ENCODE measurements around the gene CHRNA4. TPM values are rescaled to one million over a fixed set of nuclear protein-coding genes. Genes with fewer than 3 reads are reported as not detected.

The CHRNA4 gene
- total and polyA plus RNA-seq, 10 of the 15 experiments (the other 5 are each of a cell fraction or from before 2014, with no cell fraction given): 0.04 to 0.41 (median 0.06) TPM; not detected in 5

DNA sequence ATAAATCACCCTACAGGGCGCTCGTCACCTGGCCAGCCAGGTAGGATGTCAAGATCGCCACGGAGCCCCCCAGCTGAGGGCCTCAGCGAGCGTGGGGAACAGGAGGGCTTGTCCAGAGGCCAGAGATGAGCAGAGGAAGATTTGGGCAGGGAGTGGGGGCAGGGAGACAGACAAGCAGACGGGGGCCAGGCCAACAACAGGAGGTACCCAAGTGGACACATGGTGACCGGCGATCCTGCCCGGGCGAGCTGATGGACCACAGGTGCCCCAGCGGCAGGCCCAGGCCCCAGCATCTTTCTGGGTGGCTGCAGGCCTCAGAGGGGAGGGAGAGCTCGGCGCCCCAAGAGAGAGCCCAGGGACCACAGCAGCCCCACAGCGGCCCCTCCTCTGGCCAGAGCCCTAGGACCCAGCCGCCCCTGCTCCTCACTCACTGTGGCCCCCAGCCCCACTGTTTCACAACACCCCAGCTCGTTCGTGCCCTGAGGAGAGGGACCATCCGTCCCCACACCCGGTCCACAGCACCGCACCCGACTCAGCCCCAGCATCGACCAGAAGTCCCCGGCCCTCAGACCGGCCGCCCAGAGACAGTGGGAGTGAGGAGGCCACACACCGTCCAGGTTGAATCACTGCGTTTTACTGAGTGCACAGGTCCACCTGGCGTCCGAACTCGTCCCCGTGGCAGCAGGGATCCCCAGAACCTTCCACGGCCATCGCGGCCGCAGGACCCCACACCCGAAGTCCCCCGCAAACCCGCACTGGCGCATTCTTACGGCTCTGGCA is 38.6 kb upstream of the CHRNA4 start:
- ChIA-PET POLR2A (no interaction called here), RAD21 (ENCODE audit: unreplicated experiment) (no interaction called here), CTCF (no interaction called here), SMC1A (ENCODE audit: uncharacterized antibody, unreplicated experiment) (no interaction called here)
- in situ Hi-C loops (cut with MboI): no loop called here
- ATAC-seq (no peak), DNase-seq (ENCODE audit: low read depth, low spot score) (no peak), FAIRE-seq (no peak)
- BruUV-seq (replicated peaks): no TSS peak
- H3K79me2 ChIP-seq (ENCODE audit: control insufficient read depth, insufficient read depth, low read length): no peaks in the 10 kb centered on the region
- no peaks in the 10 kb centered on the region for H3K27me3 ChIP-seq (replicated peaks in 1 of 2; ENCODE audit: control insufficient read depth in 2 of 2, insufficient read depth in 2 of 2, low read length in 1 of 2)
- no peak overlapping the region for H3K4me2 ChIP-seq (ENCODE audit: control insufficient read depth, insufficient read depth)
- H3K9me3 ChIP-seq (replicated peaks; ENCODE audit: control insufficient read depth, insufficient read depth, low read length): no peaks in the 10 kb centered on the region
- no peak for TF ChIP-seq KAT2A (conservative IDR thresholded peaks at IDR 0.05; ENCODE audit: control insufficient read depth, low read depth, low read length)
- TF ChIP-seq, protein P1, sequence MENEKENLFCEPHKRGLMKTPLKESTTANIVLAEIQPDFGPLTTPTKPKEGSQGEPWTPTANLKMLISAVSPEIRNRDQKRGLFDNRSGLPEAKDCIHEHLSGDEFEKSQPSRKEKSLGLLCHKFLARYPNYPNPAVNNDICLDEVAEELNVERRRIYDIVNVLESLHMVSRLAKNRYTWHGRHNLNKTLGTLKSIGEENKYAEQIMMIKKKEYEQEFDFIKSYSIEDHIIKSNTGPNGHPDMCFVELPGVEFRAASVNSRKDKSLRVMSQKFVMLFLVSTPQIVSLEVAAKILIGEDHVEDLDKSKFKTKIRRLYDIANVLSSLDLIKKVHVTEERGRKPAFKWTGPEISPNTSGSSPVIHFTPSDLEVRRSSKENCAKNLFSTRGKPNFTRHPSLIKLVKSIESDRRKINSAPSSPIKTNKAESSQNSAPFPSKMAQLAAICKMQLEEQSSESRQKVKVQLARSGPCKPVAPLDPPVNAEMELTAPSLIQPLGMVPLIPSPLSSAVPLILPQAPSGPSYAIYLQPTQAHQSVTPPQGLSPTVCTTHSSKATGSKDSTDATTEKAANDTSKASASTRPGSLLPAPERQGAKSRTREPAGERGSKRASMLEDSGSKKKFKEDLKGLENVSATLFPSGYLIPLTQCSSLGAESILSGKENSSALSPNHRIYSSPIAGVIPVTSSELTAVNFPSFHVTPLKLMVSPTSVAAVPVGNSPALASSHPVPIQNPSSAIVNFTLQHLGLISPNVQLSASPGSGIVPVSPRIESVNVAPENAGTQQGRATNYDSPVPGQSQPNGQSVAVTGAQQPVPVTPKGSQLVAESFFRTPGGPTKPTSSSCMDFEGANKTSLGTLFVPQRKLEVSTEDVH (IDR thresholded peaks at IDR 0.05; ENCODE audit: low read depth, partially characterized antibody): no peak
- TF ChIP-seq RAD51 (IDR thresholded peaks at IDR 0.05): no peak
- TF ChIP-seq, protein P2, sequence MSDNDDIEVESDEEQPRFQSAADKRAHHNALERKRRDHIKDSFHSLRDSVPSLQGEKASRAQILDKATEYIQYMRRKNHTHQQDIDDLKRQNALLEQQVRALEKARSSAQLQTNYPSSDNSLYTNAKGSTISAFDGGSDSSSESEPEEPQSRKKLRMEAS (IDR thresholded peaks at IDR 0.05; ENCODE audit: low read depth, low read length): no peak
- no peak for TF ChIP-seq SP1 (IDR thresholded peaks at IDR 0.05; ENCODE audit: low read depth, low read length)
- no peak overlapping the region for H3K27ac ChIP-seq (ENCODE audit: control insufficient read depth, insufficient read depth)
- intact Hi-C loops (cut with micrococcal nuclease; ENCODE audit: unreplicated experiment): no loop called here
- H3K9ac ChIP-seq (ENCODE audit: control insufficient read depth, insufficient read depth, low read length): no peak overlapping the region
- H4K20me1 ChIP-seq (ENCODE audit: control insufficient read depth, insufficient read depth): no peaks in the 10 kb centered on the region
- H2AFZ ChIP-seq (ENCODE audit: control insufficient read depth, low read depth, low read length): no peak overlapping the region
- no peak overlapping the region for H3K4me3 ChIP-seq
- H3K36me3 ChIP-seq (ENCODE audit: control insufficient read depth in 2 of 2, insufficient read depth in 2 of 2, low read length in 1 of 2): no peaks in the 10 kb centered on the region
- 54% methylated on average over 40 of the region's 41 CpGs for WGBS (ENCODE audit: insufficient coverage, insufficient replicate concordance, low lambda C conversion rate, missing lambda C conversion rate)
- H3K4me1 ChIP-seq (ENCODE audit: control insufficient read depth, insufficient read depth, low read length): no peaks in the 10 kb centered on the region
